Tibial artery (tissue), 4 donors: ENCODE measurements around the gene NCDN.
A peak's percentile ranks its signal among the peaks of the same experiment; 100 is the strongest.

Experiments used
- DNase-seq, 2 donors: peaks; one replicate each; pipeline ENCODE4 v3.0.0-alpha.2; 2019
- H3K27ac ChIP-seq, 2 donors: fragments of 200-600 bp; sonication (generic) in 1 of 2; 1 replicate in 1 of 2; 2 replicates in 1 of 2; pipeline ENCODE4 v1.5.1; 2018 to 2019; ENCODE audit warnings: mild to moderate bottlenecking in 1 of 2
- H3K27me3 ChIP-seq, 2 donors: fragments of 200-600 bp; sonication (generic) in 1 of 2; one replicate each; pipeline versions ENCODE4 v1.5.1 to v1.6.0; 2016 to 2019
- H3K36me3 ChIP-seq, 3 donors: fragments of 200-600 bp; sonication (generic) in 2 of 3; one replicate each; pipeline ENCODE4 v1.5.1; 2016 to 2019; ENCODE audit warnings: mild to moderate bottlenecking in 2 of 3
- H3K4me1 ChIP-seq, 4 donors: fragments of 200-600 bp; sonication (generic) in 2 of 4; 1 replicate in 3 of 4; 2 replicates in 1 of 4; pipeline ENCODE4 v1.5.1; 2016 to 2019
- H3K4me3 ChIP-seq, 2 donors: fragments of 200-600 bp; sonication (generic) in 1 of 2; 1 replicate in 1 of 2; 2 replicates in 1 of 2; pipeline ENCODE4 v1.5.1; 2018 to 2019; ENCODE audit warnings: mild to moderate bottlenecking in 2 of 2
- H3K9me3 ChIP-seq, 3 donors: fragments of 200-600 bp; sonication (generic) in 1 of 3; one replicate each; pipeline ENCODE4 v1.5.1; 2016 to 2019
- CTCF ChIP-seq, 2 experiments: fragments of 200-600 bp in 1 of 2; fragments of 450-650 bp in 1 of 2; IDR thresholded peaks; one replicate each; pipeline ENCODE4 v1.5.1; 2017 to 2019; ENCODE audit warnings: antibody characterized with exemption in 2 of 2, mild to moderate bottlenecking in 1 of 2, moderate library complexity in 1 of 2
- intact Hi-C: fragments of 100-400 bp; cut with DNase I; formaldehyde crosslinking; loops from one replicate; pipeline ENCODE4 v1.15.0; 2023; ENCODE audit warnings: low total_unique reads

The NCDN gene

GRCh38 chr1:35554266-35555211 is 3.1 kb upstream of the NCDN start:
- no peak overlapping the region for H3K27ac ChIP-seq
- intact Hi-C loops: loop anchor here (5.0 kb wide), 2 partner anchors 83 to 362 kb away; partner anchors contain the start of gene SFPQ
- H3K9me3 ChIP-seq: no peaks in the 10 kb centered on the region
- H3K27me3 ChIP-seq: no peaks in the 10 kb centered on the region
- no peak for TF ChIP-seq CTCF (IDR thresholded peaks at IDR 0.05)
- no peak overlapping the region for H3K4me3 ChIP-seq
- no peak for DNase-seq
- peaks cover 13 to 33% (median 26%) of the 10 kb centered on the region in 3 donors for H3K36me3 ChIP-seq
- peaks cover 0 to 45% (median 29%) of the 10 kb centered on the region in 4 donors for H3K4me1 ChIP-seq

DNA sequence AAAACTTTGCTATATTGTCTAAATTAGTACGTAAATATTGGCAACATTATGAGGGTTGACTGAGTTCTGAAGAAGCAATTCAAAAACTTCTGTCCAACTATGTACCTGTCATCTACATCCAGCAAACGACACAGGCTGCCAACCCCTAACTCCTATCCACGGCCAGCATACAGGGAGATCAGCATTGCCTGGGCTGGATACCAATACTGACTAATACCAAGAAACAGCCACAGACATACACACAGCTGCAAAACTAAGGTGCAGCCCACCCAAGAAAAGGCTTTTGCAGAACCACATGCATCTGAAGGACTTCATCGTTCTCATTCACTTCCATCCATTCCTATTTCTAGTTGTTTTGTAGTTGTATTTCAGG is 2.4 kb upstream of the NCDN start:
- no peaks in the 10 kb centered on the region for H3K27me3 ChIP-seq
- H3K4me1 ChIP-seq: peaks cover 0 to 52% (median 31%) of the 10 kb centered on the region in 4 donors
- H3K4me3 ChIP-seq: no peak overlapping the region
- DNase-seq: no peak
- peaks cover 10 to 27% (median 26%) of the 10 kb centered on the region in 3 donors for H3K36me3 ChIP-seq
- TF ChIP-seq CTCF (IDR thresholded peaks at IDR 0.05): no peak
- H3K9me3 ChIP-seq: no peaks in the 10 kb centered on the region
- H3K27ac ChIP-seq: no peak overlapping the region
- intact Hi-C loops: loop anchor here (5.0 kb wide), 2 partner anchors 82 to 363 kb away; partner anchors contain the start of gene SFPQ

GRCh38 chr1:35555601-35556477 is 1.8 kb upstream of the NCDN start:
- intact Hi-C loops: loop anchor here (5.0 kb wide), 2 partner anchors 81 to 364 kb away; partner anchors contain the start of gene SFPQ
- Histone ChIP-seq H3K4me3 (peak overlapping the region; percentile 86 to 98), H3K27ac (peak overlapping the region in 1 of 2 donors; percentile 96), H3K4me1 (peaks cover 3 to 58% (median 37%) of the 10 kb centered on the region in 4 donors), H3K9me3 (no peaks in the 10 kb centered on the region), H3K36me3 (peaks cover 10 to 26% (median 23%) of the 10 kb centered on the region in 3 donors), H3K27me3 (no peaks in the 10 kb centered on the region)
- no peak for DNase-seq
- no peak for TF ChIP-seq CTCF (IDR thresholded peaks at IDR 0.05)

DNA sequence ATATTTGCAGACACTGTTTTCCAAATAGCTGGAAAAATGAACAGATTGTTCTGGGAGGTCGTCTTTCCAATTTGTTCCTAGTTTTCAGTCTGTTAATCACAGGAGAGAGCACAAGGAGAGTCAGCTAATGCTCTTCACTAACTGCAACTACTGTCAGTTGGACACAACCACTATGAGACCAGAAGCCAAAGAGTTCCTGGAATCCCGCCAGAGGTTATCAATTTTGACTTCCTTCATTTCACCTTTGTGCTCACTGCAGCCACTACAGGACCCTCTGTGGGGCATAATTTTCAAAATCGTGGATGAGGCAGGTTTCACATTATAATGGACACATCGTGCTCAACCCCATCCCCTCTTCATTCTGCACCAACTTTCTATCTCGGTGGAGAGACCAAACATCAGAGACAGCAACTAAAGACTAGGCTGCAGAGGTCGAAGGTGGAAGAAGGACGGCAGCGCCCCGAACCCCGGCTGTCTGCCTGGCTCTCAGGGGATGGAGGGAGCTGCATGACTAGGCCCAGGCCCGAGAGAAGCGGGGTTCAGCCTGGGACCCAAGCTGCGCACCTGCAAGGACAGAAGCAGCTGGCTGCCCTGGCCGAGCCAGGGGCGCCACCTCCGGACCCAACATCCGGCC is 998 bp upstream of the NCDN start:
- DNase-seq: no peak
- H3K27me3 ChIP-seq: no peaks in the 10 kb centered on the region
- H3K4me3 ChIP-seq: peak overlapping the region; percentile 86 to 98
- peaks cover 10 to 21% (median 19%) of the 10 kb centered on the region in 3 donors for H3K36me3 ChIP-seq
- no peak for TF ChIP-seq CTCF (IDR thresholded peaks at IDR 0.05)
- peaks cover 3 to 66% (median 43%) of the 10 kb centered on the region in 4 donors for H3K4me1 ChIP-seq
- H3K27ac ChIP-seq: peak overlapping the region; percentile 96 to 98
- intact Hi-C loops: loop anchor here (5.0 kb wide), 2 partner anchors 81 to 364 kb away; partner anchors contain the start of gene SFPQ
- H3K9me3 ChIP-seq: no peaks in the 10 kb centered on the region

DNA sequence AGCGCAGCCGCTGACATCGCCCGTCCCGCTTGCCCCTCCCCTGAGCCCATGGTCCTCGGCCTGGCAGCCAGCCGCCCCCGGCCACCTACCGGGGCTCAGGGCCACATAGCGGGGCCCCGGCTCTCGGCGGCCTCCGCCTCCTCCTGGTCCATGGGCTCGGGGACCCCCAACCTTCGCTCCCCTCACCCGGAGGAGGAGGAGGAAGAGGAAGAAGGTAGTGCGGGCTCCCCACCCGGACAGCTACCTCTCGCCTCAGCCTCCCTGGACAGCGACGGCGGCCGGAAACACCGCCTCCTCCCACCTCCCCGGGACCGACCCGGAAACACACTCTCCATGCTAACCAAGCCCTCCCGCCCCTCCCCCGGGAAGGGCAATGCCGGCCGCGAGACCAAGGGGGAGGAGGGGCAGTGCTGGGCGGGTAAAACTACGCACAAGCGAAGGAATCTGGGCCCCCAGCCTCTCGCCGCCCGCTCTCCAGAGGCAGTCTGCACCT is 435 bp upstream of the NCDN start, which contains the start of gene KIAA0319L:
TSS of gene KIAA0319L (minus strand) at position 286 of the 493 bp plus-strand sequence. CDS start 2,912 bp downstream, outside the sequence.
- no peak for TF ChIP-seq CTCF (IDR thresholded peaks at IDR 0.05)
- no peaks in the 10 kb centered on the region for H3K9me3 ChIP-seq
- intact Hi-C loops: loop anchor here (5.0 kb wide), 2 partner anchors 80 to 365 kb away; partner anchors contain the start of gene SFPQ
- peak; percentile 87 to 94 for DNase-seq
- no peaks in the 10 kb centered on the region for H3K27me3 ChIP-seq
- peaks cover 3 to 68% (median 44%) of the 10 kb centered on the region in 4 donors for H3K4me1 ChIP-seq
- H3K27ac ChIP-seq: peak within 1 kb of the TSS; percentile 96 to 98
- H3K4me3 ChIP-seq: peak within 1 kb of the TSS; percentile 86 to 98
- peaks cover 9 to 21% (median 13%) of the 10 kb centered on the region in 3 donors for H3K36me3 ChIP-seq
